Ovary (tissue), 9 donors: Measurements from ENCODE around the gene DPYSL4. TPM values are rescaled to one million over a fixed set of nuclear protein-coding genes. Genes with fewer than 3 reads are reported as not detected.

Experiments used
- DNase-seq, 5 donors: peaks; one replicate each; pipeline ENCODE4 v3.0.0-alpha.2; 2019 to 2020
- H3K27ac ChIP-seq, 2 donors: fragments of 200-600 bp; one replicate each; pipeline versions ENCODE4 v1.5.1 to v1.8.0; 2019 to 2022
- H3K27me3 ChIP-seq: fragments of 200-600 bp; one replicate; pipeline ENCODE4 v1.8.0; 2022
- H3K36me3 ChIP-seq: fragments of 200-600 bp; sonication (generic); one replicate; pipeline ENCODE4 v1.5.1; 2019
- H3K4me1 ChIP-seq: one replicate; pipeline ENCODE4 v1.8.1; 2013; ENCODE audit warnings: mild to moderate bottlenecking, moderate library complexity; ENCODE audit not compliant: insufficient read depth
- H3K4me3 ChIP-seq: fragments of 200-600 bp; sonication (generic); one replicate; pipeline ENCODE4 v1.5.1; 2017
- H3K9me3 ChIP-seq, 2 donors: fragments of 200-600 bp in 1 of 2; sonication (generic) in 1 of 2; one replicate each; pipeline versions ENCODE4 v1.5.1 to v1.8.1; 2013 to 2019; ENCODE audit warnings: mild to moderate bottlenecking in 1 of 2, moderate library complexity in 1 of 2
- EP300 ChIP-seq: sonication (generic); formaldehyde crosslinking; IDR thresholded peaks from one replicate; pipeline ENCODE4 v1.6.1; 2017; ENCODE audit warnings: antibody characterized with exemption
- POLR2A ChIP-seq: fragments of 450-650 bp; IDR thresholded peaks from one replicate; pipeline ENCODE4 v1.6.1; 2017; ENCODE audit warnings: antibody characterized with exemption, mild to moderate bottlenecking, moderate library complexity
- WGBS, 3 donors: extraction: QIAGEN DNeasy Blood & Tissue Kit in 1 of 3; methylation state at CpG; one replicate each; pipeline versions ENCODE4 v1.1.5 to v1.1.7; 2013 to 2017; 5-methylcytosine and 5-hydroxymethylcytosine counted together
- intact Hi-C, 4 donors: fragments of 100-400 bp; cut with DNase I; formaldehyde crosslinking; loops; one replicate each; pipeline versions ENCODE4 v1.11.0 to v1.15.1; 2022 to 2023
- polyA plus RNA-seq, 2 donors: library from polyadenylated mRNA; stranded (reverse); fragments of 200-250 nt in 1 of 2; fragments of 350-450 nt in 1 of 2; fragmentation: Illumina TruSeq in 1 of 2; extraction: RNeasy Lipid Tissue Mini Kit (QIAGEN cat#74804) in 1 of 2; gene quantifications; one replicate each; pipeline ENCODE4 v1.2.3, GENCODE V29; 2013 to 2014
- total RNA-seq, 7 donors: library from RNA; depleted of rRNA in 2 of 7; stranded (reverse); fragments of >200 nt in 2 of 7; fragmentation: NEBNext Ultra II Directional in 3 of 7; extraction: Animal tissue kit (Norgen Biotek cat#: 25700) in 3 of 7; gene quantifications; one replicate each; pipeline versions ENCODE4 v1.1.0 to v1.2.4, GENCODE V29; 2016 to 2023
- TF ChIP-seq, protein P1 (sequence below), 3 donors: fragments of 450-650 bp in 2 of 3; fragments of 200-600 bp in 1 of 3; IDR thresholded peaks; one replicate each; pipeline versions ENCODE4 v1.5.1 to v1.8.0; 2016 to 2022; ENCODE audit warnings: antibody characterized with exemption in 3 of 3, mild to moderate bottlenecking in 1 of 3
- donor health status: DM: no; HTN: no; CAD: no; lungs with moderate emphysema.
- donor health status: DM: no; HTN: no; CAD: no.
- donor health status: Bipolar disorder and iron deficiency.
- donor health status: DM: yes; HTN: yes; CAD: no.
- donor health status: DM: no; HTN: no; CAD: no.
- donor health status: DM: yes; HTN: yes; CAD: no.

Gene DPYSL4
- total and polyA plus RNA-seq, 9 donors: 0.27 to 7.0 (median 1.7) TPM

DNA sequence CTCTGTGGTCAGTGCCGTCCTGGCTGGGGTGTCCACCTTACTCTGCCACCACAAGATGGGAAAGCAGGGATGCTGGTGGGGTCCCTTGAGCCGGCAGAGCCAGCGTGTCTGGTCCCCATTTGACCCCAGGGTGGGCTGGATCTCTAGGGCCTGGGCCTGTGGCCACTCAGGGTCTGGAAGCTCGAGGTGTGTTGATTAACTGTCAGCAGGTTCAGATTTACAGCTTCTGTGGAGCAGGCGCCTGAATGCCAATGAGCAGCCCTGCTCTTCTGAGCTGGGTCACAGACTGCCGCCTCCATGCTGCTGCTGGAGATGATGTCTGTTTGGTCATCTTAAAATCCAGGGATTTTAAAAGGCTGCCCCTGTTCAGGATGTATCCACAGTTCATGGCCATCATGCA, 11.3 kb upstream of the DPYSL4 start:
- H3K36me3 ChIP-seq: no peaks in the 10 kb centered on the region
- no peak overlapping the region for H3K27ac ChIP-seq
- no peaks in the 10 kb centered on the region for H3K27me3 ChIP-seq
- peak in 1 of 5 donors; percentile 12 for DNase-seq
- no peak for TF ChIP-seq POLR2A
- TF ChIP-seq, protein P1, sequence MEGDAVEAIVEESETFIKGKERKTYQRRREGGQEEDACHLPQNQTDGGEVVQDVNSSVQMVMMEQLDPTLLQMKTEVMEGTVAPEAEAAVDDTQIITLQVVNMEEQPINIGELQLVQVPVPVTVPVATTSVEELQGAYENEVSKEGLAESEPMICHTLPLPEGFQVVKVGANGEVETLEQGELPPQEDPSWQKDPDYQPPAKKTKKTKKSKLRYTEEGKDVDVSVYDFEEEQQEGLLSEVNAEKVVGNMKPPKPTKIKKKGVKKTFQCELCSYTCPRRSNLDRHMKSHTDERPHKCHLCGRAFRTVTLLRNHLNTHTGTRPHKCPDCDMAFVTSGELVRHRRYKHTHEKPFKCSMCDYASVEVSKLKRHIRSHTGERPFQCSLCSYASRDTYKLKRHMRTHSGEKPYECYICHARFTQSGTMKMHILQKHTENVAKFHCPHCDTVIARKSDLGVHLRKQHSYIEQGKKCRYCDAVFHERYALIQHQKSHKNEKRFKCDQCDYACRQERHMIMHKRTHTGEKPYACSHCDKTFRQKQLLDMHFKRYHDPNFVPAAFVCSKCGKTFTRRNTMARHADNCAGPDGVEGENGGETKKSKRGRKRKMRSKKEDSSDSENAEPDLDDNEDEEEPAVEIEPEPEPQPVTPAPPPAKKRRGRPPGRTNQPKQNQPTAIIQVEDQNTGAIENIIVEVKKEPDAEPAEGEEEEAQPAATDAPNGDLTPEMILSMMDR (IDR thresholded peaks at IDR 0.05): no peak
- no peak for TF ChIP-seq EP300
- WGBS, 3 donors: 54 to 60% (median 59%) methylated on average over 6 of the region's 6 CpGs
- no peaks in the 10 kb centered on the region for H3K4me1 ChIP-seq
- no peaks in the 10 kb centered on the region for H3K9me3 ChIP-seq
- intact Hi-C loops: no loop called here
- no peak overlapping the region for H3K4me3 ChIP-seq

DNA sequence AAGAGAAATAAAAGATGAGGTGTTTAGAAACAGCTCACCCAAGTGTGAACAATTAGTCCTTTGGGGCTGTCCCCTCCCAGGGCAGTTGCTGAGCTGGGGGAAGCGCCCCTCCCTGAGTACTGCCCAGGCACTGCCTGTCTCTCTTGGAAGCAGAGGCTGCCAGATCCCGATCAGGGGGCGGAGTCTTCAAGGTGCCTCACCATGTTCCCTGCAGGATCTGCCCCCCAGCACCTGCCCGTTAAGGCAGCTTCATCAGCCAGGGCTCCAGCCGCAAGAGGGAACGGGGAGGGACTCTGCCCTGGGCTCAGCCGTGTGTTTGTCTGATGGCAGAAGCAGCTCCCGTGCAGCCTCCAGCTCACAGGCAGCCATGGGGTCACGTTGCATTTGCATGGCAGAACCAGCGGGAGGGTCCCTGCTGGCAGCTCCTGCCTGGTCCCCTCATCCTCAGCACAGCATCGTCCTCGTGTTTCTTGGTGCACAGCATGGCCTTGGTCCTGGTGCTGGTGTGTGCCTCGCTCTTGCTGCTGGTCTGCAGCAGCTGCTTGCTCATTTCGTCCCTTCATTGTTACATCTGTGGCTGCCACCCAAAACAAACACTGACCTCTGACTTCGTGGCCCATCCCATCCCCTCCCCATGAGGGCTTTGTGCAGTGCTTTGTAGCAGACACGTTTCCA, 10.7 kb upstream of the DPYSL4 start:
- H3K27ac ChIP-seq: no peak overlapping the region
- H3K4me3 ChIP-seq: no peak overlapping the region
- intact Hi-C loops: no loop called here
- peak in 1 of 5 donors; percentile 20 for DNase-seq
- WGBS, 3 donors: 33 to 38% (median 35%) methylated on average over 16 of the region's 16 CpGs
- TF ChIP-seq EP300 (no peak), POLR2A (no peak)
- TF ChIP-seq, protein P1 (IDR thresholded peaks at IDR 0.05): no peak
- no peaks in the 10 kb centered on the region for H3K36me3 ChIP-seq
- H3K9me3 ChIP-seq: no peaks in the 10 kb centered on the region
- no peaks in the 10 kb centered on the region for H3K4me1 ChIP-seq
- H3K27me3 ChIP-seq: no peaks in the 10 kb centered on the region

DNA sequence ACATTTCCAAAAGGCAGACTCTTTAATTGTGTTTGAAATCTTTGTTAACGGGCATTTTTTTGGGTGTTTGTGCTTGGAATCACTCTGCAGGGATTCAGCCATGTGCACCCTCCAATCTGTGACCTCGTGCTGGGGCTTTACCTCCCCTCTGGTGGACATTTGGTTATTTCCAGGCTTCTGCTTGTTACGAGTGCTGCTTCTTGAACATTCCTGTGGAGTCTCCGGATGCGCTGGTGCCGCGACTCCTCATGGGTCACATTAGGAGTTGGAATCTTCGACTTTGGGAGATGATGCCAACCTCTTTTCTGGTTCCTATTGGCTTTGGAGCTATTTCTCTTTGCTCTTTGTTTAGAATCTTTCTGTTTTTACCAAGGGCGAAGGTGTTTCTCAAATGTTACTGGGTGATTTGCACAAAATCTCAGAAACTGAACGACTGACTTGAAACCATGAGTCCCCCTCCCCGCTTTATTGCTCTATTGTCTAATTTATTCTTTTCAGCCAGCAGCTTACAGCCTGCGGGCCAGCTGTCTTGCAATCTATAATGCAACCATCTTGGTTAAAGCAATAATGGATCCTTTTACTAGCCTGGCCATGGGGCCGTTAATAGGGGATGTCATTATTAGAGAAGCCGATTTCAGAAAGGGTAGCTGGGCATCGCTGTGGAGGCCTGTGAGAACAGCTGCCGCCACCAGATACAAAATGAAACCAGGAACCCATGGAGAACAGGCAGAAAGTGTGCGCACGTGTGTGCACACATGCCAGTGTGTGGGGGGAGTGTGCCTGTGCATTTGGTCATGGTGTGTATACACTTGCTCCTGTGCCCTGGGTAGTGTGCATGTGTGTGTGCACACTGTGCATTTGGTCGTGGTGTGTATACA, 9.9 kb upstream of the DPYSL4 start:
- WGBS, 3 donors: 72 to 76% (median 74%) methylated on average over 19 of the region's 19 CpGs
- intact Hi-C loops: no loop called here
- Histone ChIP-seq H3K4me1 (no peaks in the 10 kb centered on the region), H3K27ac (no peak overlapping the region), H3K36me3 (no peaks in the 10 kb centered on the region), H3K9me3 (no peaks in the 10 kb centered on the region), H3K4me3 (no peak overlapping the region), H3K27me3 (no peaks in the 10 kb centered on the region)
- TF ChIP-seq EP300 (no peak), POLR2A (no peak)
- TF ChIP-seq, protein P1 (IDR thresholded peaks at IDR 0.05): no peak
- peak in 1 of 5 donors; percentile 1 for DNase-seq

DNA sequence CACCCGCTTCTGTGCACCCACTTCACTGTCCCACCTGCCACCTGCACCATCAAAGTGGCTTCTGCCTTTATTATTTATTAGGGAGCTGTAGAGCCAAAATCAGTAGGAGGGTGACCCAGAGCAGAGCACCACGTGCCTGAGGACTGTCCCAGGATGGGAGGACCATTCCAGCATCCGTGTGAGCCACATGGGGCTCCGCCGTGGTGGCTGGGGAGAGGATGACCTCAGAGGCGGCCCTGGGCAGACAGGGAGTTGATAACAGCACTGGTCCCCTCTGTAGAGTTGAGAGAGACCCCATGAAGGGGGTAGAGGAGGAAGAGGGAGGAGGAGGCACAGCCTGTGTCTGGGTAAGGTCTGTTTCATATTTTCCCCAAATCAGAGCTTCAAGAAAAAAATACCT, 8.7 kb upstream of the DPYSL4 start:
- Histone ChIP-seq H3K9me3 (no peaks in the 10 kb centered on the region), H3K27me3 (no peaks in the 10 kb centered on the region), H3K36me3 (no peaks in the 10 kb centered on the region), H3K4me1 (no peaks in the 10 kb centered on the region), H3K4me3 (no peak overlapping the region), H3K27ac (no peak overlapping the region)
- peak in 1 of 5 donors; percentile 12 for DNase-seq
- intact Hi-C loops: no loop called here
- WGBS, 3 donors: 70 to 77% (median 74%) methylated on average over 6 of the region's 6 CpGs
- TF ChIP-seq, protein P1 (IDR thresholded peaks at IDR 0.05): no peak
- TF ChIP-seq EP300 (no peak), POLR2A (no peak)
